Gastroesophageal sphincter (tissue), 2 donors: Measurements from ENCODE around the gene PTPN1.

Experiments used
- POLR2A ChIP-seq, 2 donors: fragments of 450-650 bp; IDR thresholded peaks; one replicate each; pipeline ENCODE4 v1.6.1; 2017; ENCODE audit warnings: antibody characterized with exemption in 2 of 2, mild to moderate bottlenecking in 2 of 2, moderate library complexity in 1 of 2
- POLR2AphosphoS5 ChIP-seq: sonication (generic); formaldehyde crosslinking; IDR thresholded peaks from one replicate; pipeline ENCODE4 v1.6.1; 2017; ENCODE audit warnings: antibody characterized with exemption

GRCh38 chr20:50478162-50478990, 31.8 kb upstream of the PTPN1 start:
- TF ChIP-seq POLR2AphosphoS5 (no peak), POLR2A (IDR thresholded peaks at IDR 0.05) (no peak)
